Progenitor cell of endocrine pancreas (in vitro differentiated cells): ENCODE measurements around the gene NFIB. TPM values are rescaled to one million over a fixed set of nuclear protein-coding genes. Genes with fewer than 3 reads are reported as not detected.

Experiments used
- DNase-seq: peaks from one replicate; pipeline ENCODE4 v3.0.0; 2021; ENCODE audit warnings: low spot score; ENCODE audit not compliant: unreplicated experiment
- H3K27ac Mint-ChIP-seq: 2 replicates; pipeline ENCODE4 v1.8.0; 2021; ENCODE audit warnings: mild to moderate bottlenecking, moderate library complexity, mixed read lengths
- H3K27me3 Mint-ChIP-seq: 2 replicates; pipeline ENCODE4 v1.8.0; 2021; ENCODE audit warnings: mixed read lengths
- H3K36me3 Mint-ChIP-seq: 2 replicates; pipeline ENCODE4 v1.8.0; 2022; ENCODE audit warnings: mixed read lengths; ENCODE audit not compliant: insufficient read depth
- H3K4me1 Mint-ChIP-seq: 2 replicates; pipeline ENCODE4 v1.8.0; 2021; ENCODE audit warnings: low read depth, mixed read lengths
- H3K4me3 Mint-ChIP-seq: 2 replicates; pipeline ENCODE4 v1.8.0; 2021; ENCODE audit warnings: low read depth, mild to moderate bottlenecking, moderate library complexity, mixed read lengths
- H3K9me3 Mint-ChIP-seq: 2 replicates; pipeline ENCODE4 v1.8.0; 2021; ENCODE audit warnings: low read depth, mixed read lengths
- CTCF ChIP-seq: fragments of 200-600 bp; sonication (generic); IDR thresholded peaks from one replicate; pipeline ENCODE4 v1.5.0; 2021; ENCODE audit warnings: antibody characterized with exemption, mild to moderate bottlenecking; ENCODE audit not compliant: unreplicated experiment
- total RNA-seq: library from RNA; stranded (reverse); gene quantifications from 2 replicates; pipeline ENCODE4 v1.2.1, GENCODE V29; 2021

NFIB gene
- total RNA-seq, 1 donor from 2014 or later: 15.5 TPM

- no peak overlapping the region for H3K4me3 Mint-ChIP-seq
- no peak for TF ChIP-seq CTCF
- DNase-seq: no peak
- no peaks in the 10 kb centered on the region for H3K27me3 Mint-ChIP-seq
- no peak overlapping the region for H3K27ac Mint-ChIP-seq
- peaks cover 33% of the 10 kb centered on the region for H3K4me1 Mint-ChIP-seq
- H3K36me3 Mint-ChIP-seq: no peaks in the 10 kb centered on the region
- H3K9me3 Mint-ChIP-seq: no peaks in the 10 kb centered on the region
Measured at GRCh38 chr9:14245901-14246525, 67.9 kb downstream of the NFIB start.

- H3K27me3 Mint-ChIP-seq: no peaks in the 10 kb centered on the region
- H3K27ac Mint-ChIP-seq: no peak overlapping the region
- H3K36me3 Mint-ChIP-seq: no peaks in the 10 kb centered on the region
- H3K4me3 Mint-ChIP-seq: no peak overlapping the region
- TF ChIP-seq CTCF: no peak
- no peaks in the 10 kb centered on the region for H3K9me3 Mint-ChIP-seq
- peaks cover 25% of the 10 kb centered on the region for H3K4me1 Mint-ChIP-seq
- DNase-seq: no peak
Measured at GRCh38 chr9:14243514-14244042, 70.4 kb downstream of the NFIB start.

GRCh38 chr9:14242150-14242805 lies 71.7 kb downstream of the NFIB start:
- Mint-ChIP-seq H3K27ac (no peak overlapping the region), H3K4me3 (no peak overlapping the region), H3K27me3 (no peaks in the 10 kb centered on the region), H3K36me3 (no peaks in the 10 kb centered on the region), H3K9me3 (no peaks in the 10 kb centered on the region), H3K4me1 (peaks cover 32% of the 10 kb centered on the region)
- no peak for TF ChIP-seq CTCF
- no peak for DNase-seq

- H3K4me3 Mint-ChIP-seq: no peak overlapping the region
- peaks cover 36% of the 10 kb centered on the region for H3K4me1 Mint-ChIP-seq
- no peak for TF ChIP-seq CTCF
- H3K36me3 Mint-ChIP-seq: no peaks in the 10 kb centered on the region
- no peak overlapping the region for H3K27ac Mint-ChIP-seq
- DNase-seq: no peak
- H3K9me3 Mint-ChIP-seq: no peaks in the 10 kb centered on the region
- H3K27me3 Mint-ChIP-seq: no peaks in the 10 kb centered on the region
Measured at GRCh38 chr9:14240537-14240936, 73.4 kb downstream of the NFIB start.

- no peak for DNase-seq
- Mint-ChIP-seq H3K27me3 (no peaks in the 10 kb centered on the region), H3K9me3 (no peaks in the 10 kb centered on the region), H3K36me3 (no peaks in the 10 kb centered on the region), H3K27ac (no peak overlapping the region), H3K4me3 (no peak overlapping the region), H3K4me1 (peaks cover 34% of the 10 kb centered on the region)
- no peak for TF ChIP-seq CTCF
Measured at GRCh38 chr9:14238518-14238917, 75.4 kb downstream of the NFIB start.
